VCaP (cell line): Measurements from ENCODE around the gene EPC2.

ENCODE experiments used
- H3K27ac ChIP-seq: fragments of 450-650 bp; 2 replicates; pipeline ENCODE4 v1.5.1; 2017
- TF ChIP-seq, protein P1 (sequence below): fragments of 450-650 bp; conservative IDR thresholded peaks from 2 replicates; pipeline ENCODE4 v1.5.1; 2017; ENCODE audit warnings: mild to moderate bottlenecking, moderate library complexity

EPC2 gene

GRCh38 chr2:148643998-148644882 lies at the start of gene EPC2:
Gene EPC2, plus strand, starts transcription at chr2:148644751. Its CDS starts 267 bp downstream, at chr2:148645018.
- TF ChIP-seq, protein P1, sequence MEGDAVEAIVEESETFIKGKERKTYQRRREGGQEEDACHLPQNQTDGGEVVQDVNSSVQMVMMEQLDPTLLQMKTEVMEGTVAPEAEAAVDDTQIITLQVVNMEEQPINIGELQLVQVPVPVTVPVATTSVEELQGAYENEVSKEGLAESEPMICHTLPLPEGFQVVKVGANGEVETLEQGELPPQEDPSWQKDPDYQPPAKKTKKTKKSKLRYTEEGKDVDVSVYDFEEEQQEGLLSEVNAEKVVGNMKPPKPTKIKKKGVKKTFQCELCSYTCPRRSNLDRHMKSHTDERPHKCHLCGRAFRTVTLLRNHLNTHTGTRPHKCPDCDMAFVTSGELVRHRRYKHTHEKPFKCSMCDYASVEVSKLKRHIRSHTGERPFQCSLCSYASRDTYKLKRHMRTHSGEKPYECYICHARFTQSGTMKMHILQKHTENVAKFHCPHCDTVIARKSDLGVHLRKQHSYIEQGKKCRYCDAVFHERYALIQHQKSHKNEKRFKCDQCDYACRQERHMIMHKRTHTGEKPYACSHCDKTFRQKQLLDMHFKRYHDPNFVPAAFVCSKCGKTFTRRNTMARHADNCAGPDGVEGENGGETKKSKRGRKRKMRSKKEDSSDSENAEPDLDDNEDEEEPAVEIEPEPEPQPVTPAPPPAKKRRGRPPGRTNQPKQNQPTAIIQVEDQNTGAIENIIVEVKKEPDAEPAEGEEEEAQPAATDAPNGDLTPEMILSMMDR: no peak; the same call in 1 of the 2 replicates
- H3K27ac ChIP-seq: peak within 1 kb of the TSS; percentile 98

DNA sequence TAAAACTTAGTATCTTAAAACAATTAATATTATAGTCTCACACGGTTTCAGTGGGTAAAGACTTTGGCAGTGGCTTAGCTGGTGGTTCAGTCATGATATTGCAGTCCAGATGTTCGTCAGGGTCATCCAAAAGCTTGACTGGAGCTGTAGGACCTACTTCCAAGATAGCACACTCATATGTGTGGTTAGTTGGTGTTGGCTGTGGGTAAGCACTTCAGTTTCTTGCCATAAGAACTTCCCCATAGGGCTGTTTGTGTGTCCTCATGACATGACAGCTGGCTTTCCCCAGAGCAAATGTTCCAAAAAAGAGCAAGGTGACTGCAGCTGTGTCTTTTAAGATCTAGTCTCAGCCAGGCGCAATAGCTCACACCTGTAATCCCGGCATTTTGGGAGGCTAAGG lies 48.5 kb upstream of the EPC2 start:
- H3K27ac ChIP-seq: no peak overlapping the region
- TF ChIP-seq, protein P1: no peak

GRCh38 chr2:148599109-148599991 lies 45.2 kb upstream of the EPC2 start:
- TF ChIP-seq, protein P1: no peak
- H3K27ac ChIP-seq: no peak overlapping the region

- TF ChIP-seq, protein P1: no peak
- no peak overlapping the region for H3K27ac ChIP-seq
Observed at GRCh38 chr2:148602885-148603561, 41.5 kb upstream of the EPC2 start.

DNA sequence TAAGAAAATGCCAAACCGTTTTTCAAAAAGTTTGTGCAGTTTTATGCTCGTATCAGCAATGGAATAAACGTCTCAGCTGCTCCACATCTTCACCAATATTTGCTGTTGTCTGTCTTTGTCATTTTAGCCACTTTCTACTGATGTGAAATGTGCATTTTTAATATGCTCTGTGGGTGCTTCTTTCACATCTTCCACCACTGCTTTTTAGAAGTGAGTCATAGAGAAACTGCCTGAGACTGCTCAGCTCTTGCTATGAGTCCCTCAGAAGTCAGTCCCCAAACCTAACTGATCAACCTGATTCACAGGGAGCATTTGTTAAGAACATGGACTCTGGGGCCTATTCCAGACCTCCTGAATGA lies 41.0 kb upstream of the EPC2 start:
- H3K27ac ChIP-seq: no peak overlapping the region
- TF ChIP-seq, protein P1: no peak

- no peak overlapping the region for H3K27ac ChIP-seq
- TF ChIP-seq, protein P1: no peak
Observed at GRCh38 chr2:148604927-148605326, 39.6 kb upstream of the EPC2 start.

DNA sequence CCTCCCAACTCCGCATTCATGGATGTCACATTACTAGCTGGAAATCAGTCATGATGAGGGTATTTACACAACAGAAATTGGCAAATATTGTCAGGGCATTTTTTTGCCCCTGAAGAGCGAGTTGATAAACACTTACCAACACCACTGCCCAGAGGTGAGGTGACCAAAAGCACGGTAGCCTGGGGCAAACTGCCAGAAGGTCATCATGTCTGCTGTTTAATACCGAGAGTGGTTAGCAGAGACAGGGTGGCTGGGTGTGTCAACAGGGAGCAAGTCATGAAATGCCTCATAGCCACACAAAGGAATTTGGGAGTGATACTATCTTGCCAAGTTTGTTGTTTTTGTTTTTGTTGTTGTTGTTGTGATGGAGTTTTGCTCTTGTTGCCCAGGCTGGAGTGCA lies 37.0 kb upstream of the EPC2 start:
- TF ChIP-seq, protein P1: no peak
- no peak overlapping the region for H3K27ac ChIP-seq
